GM12878 (cell line): ENCODE results near the gene GALC. TPM values are rescaled to one million over a fixed set of nuclear protein-coding genes. Genes with fewer than 3 reads are reported as not detected.

ENCODE experiments used
- ATAC-seq: fragments of 200-7000 bp; cut with Tn5 transposase; 3 replicates; pipeline ENCODE4 v1.9.1; 2020; ENCODE audit warnings: mild to moderate bottlenecking, moderate library complexity
- BruUV-seq: library from RNA; stranded (reverse); fragments of 400-500 nt; replicated peaks from 2 replicates; lab custom pipeline; 2021; lab: Mats Ljungman, UMichigan
- CTCF ChIA-PET: fragments of 300-600 bp; sonication (Branson Sonifier 250); formaldehyde crosslinking; extraction: SDS; loops from one replicate; lab custom pipeline; 2021; ENCODE audit warnings: inconsistent platforms; lab: Yijun Ruan, JAX
- POLR2A ChIA-PET: fragments of 350-600 bp; formaldehyde crosslinking; extraction: SDS; loops from one replicate; lab custom pipeline; 2021; ENCODE audit warnings: inconsistent platforms; lab: Charles Lee
- RAD21 ChIA-PET: fragments of 300-600 bp; sonication (Branson Sonifier 250); formaldehyde crosslinking; loops from one replicate; lab custom pipeline; 2023; ENCODE audit warnings: antibody characterized with exemption; ENCODE audit not compliant: unreplicated experiment; lab: Charles Lee
- SMC1A ChIA-PET: fragments of 300-600 bp; sonication (Branson Sonifier 250); formaldehyde crosslinking; loops from one replicate; lab custom pipeline; 2023; ENCODE audit not compliant: unreplicated experiment, uncharacterized antibody; lab: Charles Lee
- DNase-seq: peaks from one replicate; pipeline ENCODE4 v3.0.0-alpha.2; 2011; ENCODE audit warnings: low read depth, low spot score
- FAIRE-seq: peaks from 3 replicates; lab custom pipeline; 2011; peaks lifted over from hg19 to GRCh38; lab: Jason Lieb, UNC
- H2AFZ ChIP-seq: 2 replicates; pipeline ENCODE4 v1.6.0; 2011; ENCODE audit warnings: low read depth, low read length, control low read depth; ENCODE audit not compliant: control insufficient read depth
- H3K27ac ChIP-seq: 2 replicates; pipeline ENCODE4 v1.5.1; 2011; ENCODE audit warnings: control low read depth; ENCODE audit not compliant: control insufficient read depth, insufficient read depth
- H3K27me3 ChIP-seq, 2 experiments: replicated peaks in 1 of 2; 2 replicates each; pipeline versions ENCODE4 v1.6.0 to v1.6.1; 2011; ENCODE audit warnings: low read length in 1 of 2; ENCODE audit not compliant: control insufficient read depth in 2 of 2, insufficient read depth in 2 of 2
- H3K36me3 ChIP-seq, 2 experiments: 2 replicates each; pipeline ENCODE4 v1.5.1; 2011; ENCODE audit warnings: low read length in 1 of 2; ENCODE audit not compliant: control insufficient read depth in 2 of 2, insufficient read depth in 2 of 2
- H3K4me1 ChIP-seq: 2 replicates; pipeline ENCODE4 v1.6.1; 2011; ENCODE audit warnings: mild to moderate bottlenecking, low read length, moderate library complexity, mixed read lengths; ENCODE audit not compliant: control insufficient read depth, insufficient read depth
- H3K4me2 ChIP-seq: 2 replicates; pipeline ENCODE4 v1.6.0; 2011; ENCODE audit warnings: control low read depth; ENCODE audit not compliant: control insufficient read depth, insufficient read depth
- H3K4me3 ChIP-seq: fragments of 200-600 bp; sonication (generic); 2 replicates; pipeline ENCODE4 v1.5.1; 2016
- H3K79me2 ChIP-seq: 2 replicates; pipeline ENCODE4 v1.6.0; 2011; ENCODE audit warnings: low read length; ENCODE audit not compliant: control insufficient read depth, insufficient read depth
- H3K9ac ChIP-seq: 2 replicates; pipeline ENCODE4 v1.8.0; 2011; ENCODE audit warnings: low read length, control low read depth, mixed read lengths; ENCODE audit not compliant: control insufficient read depth, insufficient read depth
- H3K9me3 ChIP-seq: replicated peaks from 3 replicates; pipeline ENCODE4 v1.5.1; 2011; ENCODE audit warnings: mild to moderate bottlenecking, low read length; ENCODE audit not compliant: control insufficient read depth, insufficient read depth
- H4K20me1 ChIP-seq: 2 replicates; pipeline ENCODE4 v1.6.0; 2011; ENCODE audit not compliant: control insufficient read depth, insufficient read depth
- ELK1 ChIP-seq: IDR thresholded peaks from 2 replicates; pipeline ENCODE4 v1.6.1; 2012; ENCODE audit warnings: low read depth, low read length, improper control_type of control experiment
- IKZF1 ChIP-seq: fragments of 450-650 bp; conservative IDR thresholded peaks from 2 replicates; pipeline ENCODE4 v1.6.1; 2017; ENCODE audit warnings: antibody characterized with exemption, mild to moderate bottlenecking
- IKZF2 ChIP-seq, 2 experiments: fragments of 450-650 bp; IDR thresholded peaks; 2 replicates each; pipeline ENCODE4 v1.6.1; 2017; ENCODE audit warnings: mild to moderate bottlenecking in 2 of 2, moderate library complexity in 2 of 2
- MEF2A ChIP-seq: IDR thresholded peaks from 2 replicates; pipeline ENCODE4 v1.6.1; 2011; ENCODE audit warnings: low read depth, mild to moderate bottlenecking, low read length, moderate library complexity; ENCODE audit not compliant: insufficient read depth
- NFYB ChIP-seq: IDR thresholded peaks from 2 replicates; pipeline ENCODE4 v1.6.1; 2011; ENCODE audit warnings: low read depth, mild to moderate bottlenecking, low read length, improper control_type of control experiment, moderate library complexity; ENCODE audit not compliant: insufficient read depth
- NKRF ChIP-seq: fragments of 450-650 bp; conservative IDR thresholded peaks from 2 replicates; pipeline ENCODE4 v1.6.1; 2017; ENCODE audit warnings: mild to moderate bottlenecking, moderate library complexity
- PKNOX1 ChIP-seq: fragments of 450-650 bp; IDR thresholded peaks from 2 replicates; pipeline ENCODE4 v1.6.1; 2016; ENCODE audit warnings: mild to moderate bottlenecking
- RELB ChIP-seq: fragments of 450-650 bp; IDR thresholded peaks from 2 replicates; pipeline ENCODE4 v1.6.1; 2017; ENCODE audit warnings: low read depth, mild to moderate bottlenecking, moderate library complexity
- RFX5 ChIP-seq: IDR thresholded peaks from 2 replicates; pipeline ENCODE4 v1.6.1; 2011; ENCODE audit warnings: low read depth, low read length, improper control_type of control experiment
- SRF ChIP-seq, 2 experiments: IDR thresholded peaks; 2 replicates each; pipeline ENCODE4 v1.6.1; 2011; ENCODE audit warnings: low read depth in 2 of 2, low read length in 2 of 2, mild to moderate bottlenecking in 1 of 2, moderate library complexity in 1 of 2
- STAT1 ChIP-seq: fragments of 450-650 bp; conservative IDR thresholded peaks from 2 replicates; pipeline ENCODE4 v1.6.1; 2014; ENCODE audit warnings: antibody characterized with exemption, mild to moderate bottlenecking
- SUPT20H ChIP-seq: IDR thresholded peaks from 2 replicates; pipeline ENCODE4 v1.6.1; 2011; ENCODE audit warnings: low read depth, mild to moderate bottlenecking, low read length, moderate library complexity, borderline replicate concordance; ENCODE audit not compliant: control insufficient read depth
- in situ Hi-C: fragments of 300-500 bp; cut with MboI; formaldehyde crosslinking; loops from 9 replicates; pipeline ENCODE4 v1.14.3; 2018; ENCODE audit warnings: mixed read lengths
- intact Hi-C: fragments of 100-400 bp; cut with micrococcal nuclease; formaldehyde crosslinking; loops from one replicate; pipeline ENCODE4 v1.14.2; 2022; ENCODE audit not compliant: unreplicated experiment
- polyA plus RNA-seq, 11 experiments: library from polyadenylated mRNA; depleted of rRNA in 4 of 11; unstranded in 6 of 11; stranded (reverse) in 5 of 11; fragments of >200 nt; fragmentation: Nextera tagmentation in 4 of 11; fragmentation: Illumina TruSeq in 1 of 11; extraction: Ambion mirVana in 4 of 11; extraction: Trizol in 1 of 11; gene quantifications; 1 replicate in 1 of 11; 2 replicates in 10 of 11; pipeline versions ENCODE4 v1.2.1 to v1.2.3, GENCODE V29; 2011 to 2016; ENCODE audit warnings: inconsistent platforms in 2 of 11, missing spikeins in 2 of 11, low read depth in 1 of 11
- total RNA-seq, 4 experiments: library from RNA; depleted of rRNA in 3 of 4; stranded (reverse); fragments of >200 nt in 3 of 4; fragmentation: Illumina TruSeq in 1 of 4; extraction: Trizol in 1 of 4; gene quantifications; 2 replicates each; pipeline versions ENCODE4 v1.2.1 to v1.2.3, GENCODE V29; 2013 to 2021

The GALC gene
- total and polyA plus RNA-seq, 10 of the 15 experiments (the other 5 are each of a cell fraction or from before 2014, with no cell fraction given): 1.3 to 14.0 (median 4.5) TPM

GRCh38 chr14:87975636-87976035 lies 17.3 kb downstream of the GALC start:
- in situ Hi-C loops: no loop called here
- no peak overlapping the region for H3K9ac ChIP-seq
- ChIA-PET RAD21 (interaction anchor here (1.0 kb wide), 1 partner anchor 31 kb away, joined by 3 read pairs; no protein-coding TSS in a partner anchor), CTCF (interaction anchor here (0.7 to 1.7 kb wide), 3 partner anchors 11 to 39 kb away, joined by 3 to 5 read pairs (median 5); no protein-coding TSS in a partner anchor), POLR2A (interaction anchor here (0.5 kb wide), 1 partner anchor 37 kb away, joined by 3 read pairs; no protein-coding TSS in a partner anchor), SMC1A (no interaction called here)
- no peaks in the 10 kb centered on the region for H3K27me3 ChIP-seq
- no peaks in the 10 kb centered on the region; the same call in 1 of the 2 replicates for H3K4me1 ChIP-seq
- no peak overlapping the region for H3K27ac ChIP-seq
- no peak overlapping the region for H2AFZ ChIP-seq
- H3K9me3 ChIP-seq: no peaks in the 10 kb centered on the region
- intact Hi-C loops: no loop called here
- H3K79me2 ChIP-seq: no peaks in the 10 kb centered on the region
- DNase-seq: no peak
- ATAC-seq: no peak; the same call in 2 of the 3 replicates
- TF ChIP-seq IKZF2 (IDR thresholded peaks at IDR 0.05): no peak
- TF ChIP-seq ELK1: no peak
- TF ChIP-seq RELB: no peak
- TF ChIP-seq SRF (IDR thresholded peaks at IDR 0.05; ENCODE audit: low read depth in 2 of 2, low read length in 2 of 2): no peak
- TF ChIP-seq NFYB: no peak
- no peak for TF ChIP-seq PKNOX1
- TF ChIP-seq RFX5: no peak
- no peak for TF ChIP-seq SUPT20H
- no peak for TF ChIP-seq STAT1
- TF ChIP-seq MEF2A: no peak
- TF ChIP-seq IKZF1: no peak
- TF ChIP-seq NKRF: no peak
- BruUV-seq: no TSS peak
- H3K36me3 ChIP-seq: no peaks in the 10 kb centered on the region
- no peak overlapping the region for H3K4me3 ChIP-seq
- no peak overlapping the region for H3K4me2 ChIP-seq
- no peak for FAIRE-seq
- H4K20me1 ChIP-seq: no peaks in the 10 kb centered on the region
